GM23338 (cell line): ENCODE data around the gene NCKAP5. TPM values are rescaled to one million over a fixed set of nuclear protein-coding genes. Genes with fewer than 3 reads are reported as not detected.

Experiments used
- ATAC-seq: fragments of 200-7000 bp; cut with Tn5 transposase; 3 replicates; pipeline ENCODE4 v1.9.1; 2020
- DNase-seq: peaks from one replicate; pipeline ENCODE4 v3.0.0-alpha.2; 2015; ENCODE audit warnings: low spot score
- H2AFZ ChIP-seq: fragments of 200-600 bp; sonication (generic); 2 replicates; pipeline ENCODE4 v1.8.0; 2016; ENCODE audit warnings: antibody characterized with exemption, mild to moderate bottlenecking, moderate library complexity
- H3F3A ChIP-seq: fragments of 200-600 bp; sonication (generic); replicated peaks from 2 replicates; pipeline ENCODE4 v1.8.0; 2017; ENCODE audit warnings: antibody characterized with exemption, mixed run types, low read depth
- H3K27ac ChIP-seq: fragments of 200-600 bp; sonication (generic); 2 replicates; pipeline ENCODE4 v1.6.1; 2016; ENCODE audit warnings: low read depth
- H3K27me3 ChIP-seq: fragments of 200-600 bp; sonication (generic); 2 replicates; pipeline ENCODE4 v1.8.0; 2016; ENCODE audit warnings: mild to moderate bottlenecking, mixed run types, moderate library complexity; ENCODE audit not compliant: insufficient read depth
- H3K36me3 ChIP-seq: fragments of 200-600 bp; sonication (generic); 2 replicates; pipeline ENCODE4 v1.8.0; 2016; ENCODE audit warnings: mild to moderate bottlenecking; ENCODE audit not compliant: insufficient read depth
- H3K4me1 ChIP-seq: fragments of 200-600 bp; sonication (generic); 2 replicates; pipeline ENCODE4 v1.8.0; 2016; ENCODE audit warnings: mild to moderate bottlenecking, moderate library complexity; ENCODE audit not compliant: insufficient read depth
- H3K4me2 ChIP-seq: fragments of 200-600 bp; sonication (generic); 2 replicates; pipeline ENCODE4 v1.7.1; 2017; ENCODE audit warnings: mixed run types
- H3K4me3 ChIP-seq: fragments of 200-600 bp; sonication (generic); 2 replicates; pipeline ENCODE4 v1.6.1; 2016; ENCODE audit warnings: mixed run types
- H3K79me2 ChIP-seq: fragments of 200-600 bp; sonication (generic); replicated peaks from 2 replicates; pipeline ENCODE4 v1.8.0; 2017; ENCODE audit warnings: mild to moderate bottlenecking; ENCODE audit not compliant: insufficient read depth
- H3K9me2 ChIP-seq: fragments of 200-600 bp; sonication (generic); 2 replicates; pipeline ENCODE4 v1.8.0; 2017; ENCODE audit not compliant: insufficient read depth
- H4K20me1 ChIP-seq: fragments of 200-600 bp; sonication (generic); replicated peaks from 2 replicates; pipeline ENCODE4 v1.8.0; 2017; ENCODE audit warnings: mild to moderate bottlenecking; ENCODE audit not compliant: insufficient read depth
- H3K27ac Mint-ChIP-seq: 2 replicates; pipeline ENCODE4 v1.8.0; 2020; ENCODE audit warnings: inconsistent platforms, mild to moderate bottlenecking, moderate library complexity, mixed read lengths
- H3K27me3 Mint-ChIP-seq: 3 replicates; pipeline ENCODE4 v1.8.0; 2022; ENCODE audit warnings: low read depth, mild to moderate bottlenecking, moderate library complexity, mixed read lengths, inconsistent platforms; ENCODE audit not compliant: insufficient read depth, poor library complexity
- H3K36me3 Mint-ChIP-seq: 3 replicates; pipeline ENCODE4 v1.8.0; 2021; ENCODE audit warnings: low read depth, mild to moderate bottlenecking, inconsistent platforms, moderate library complexity, mixed read lengths
- H3K4me1 Mint-ChIP-seq: 3 replicates; pipeline ENCODE4 v1.8.0; 2020; ENCODE audit warnings: mild to moderate bottlenecking, inconsistent platforms, mixed read lengths
- H3K4me3 Mint-ChIP-seq: 3 replicates; pipeline ENCODE4 v1.8.0; 2021; ENCODE audit warnings: moderate library complexity, mild to moderate bottlenecking, inconsistent platforms, mixed read lengths
- H3K9me3 Mint-ChIP-seq: 3 replicates; pipeline ENCODE4 v1.8.0; 2020; ENCODE audit warnings: moderate library complexity, mild to moderate bottlenecking, inconsistent platforms, mixed read lengths
- CREB1 ChIP-seq: fragments of 250-450 bp; sonication (Bioruptor Pico); IDR thresholded peaks from 2 replicates; pipeline ENCODE4 v1.5.0; 2020; ENCODE audit warnings: low read depth, mild to moderate bottlenecking, moderate library complexity
- CTCF ChIP-seq, 2 experiments: fragments of 200-600 bp in 1 of 2; sonication (generic) in 1 of 2; conservative IDR thresholded peaks; 2 replicates each; pipeline versions ENCODE4 v1.5.1 to v1.6.1; 2016 to 2017; ENCODE audit warnings: antibody characterized with exemption in 2 of 2, low read depth in 2 of 2, mild to moderate bottlenecking in 2 of 2, moderate library complexity in 1 of 2
- ETS1 ChIP-seq: IDR thresholded peaks from 2 replicates; pipeline ENCODE4 v1.6.1; 2016; ENCODE audit warnings: antibody characterized with exemption
- EZH2 ChIP-seq: fragments of 200-600 bp; sonication (generic); IDR thresholded peaks from one replicate; pipeline ENCODE4 v1.8.0; 2017; ENCODE audit warnings: antibody characterized with exemption, mild to moderate bottlenecking, low read depth; ENCODE audit not compliant: unreplicated experiment
- EZH2phosphoT487 ChIP-seq: fragments of 200-600 bp; sonication (generic); IDR thresholded peaks from one replicate; pipeline ENCODE4 v1.8.1; 2018; ENCODE audit warnings: antibody characterized with exemption; ENCODE audit not compliant: unreplicated experiment
- JUNB ChIP-seq: IDR thresholded peaks from one replicate; pipeline ENCODE4 v1.6.1; 2016; ENCODE audit warnings: antibody characterized with exemption; ENCODE audit not compliant: unreplicated experiment
- NANOG ChIP-seq: IDR thresholded peaks from 2 replicates; pipeline ENCODE4 v1.6.1; 2016; ENCODE audit warnings: antibody characterized with exemption, borderline replicate concordance
- POLR2AphosphoS5 ChIP-seq: IDR thresholded peaks from 2 replicates; pipeline ENCODE4 v1.6.1; 2016; ENCODE audit warnings: antibody characterized with exemption, low read depth
- ZNF114 ChIP-seq: fragments of 250-450 bp; sonication (Bioruptor Pico); IDR thresholded peaks from 2 replicates; pipeline ENCODE4 v1.5.0; 2020; ENCODE audit warnings: mild to moderate bottlenecking, moderate library complexity
- ZNF331 ChIP-seq: fragments of 250-450 bp; sonication (Bioruptor Pico); IDR thresholded peaks from 2 replicates; pipeline ENCODE4 v1.5.0; 2020; ENCODE audit warnings: low read depth, mild to moderate bottlenecking, moderate library complexity
- ZNF462 ChIP-seq: fragments of 250-450 bp; sonication (Bioruptor Pico); IDR thresholded peaks from 2 replicates; pipeline ENCODE4 v1.5.0; 2020; ENCODE audit warnings: mild to moderate bottlenecking, moderate library complexity
- polyA plus RNA-seq: library from polyadenylated mRNA; unstranded; fragments of >200 nt; fragmentation: Nextera tagmentation; extraction: Ambion mirVana; gene quantifications from 2 replicates; pipeline ENCODE4 v1.2.1, GENCODE V29; 2016
- total RNA-seq: library from RNA; depleted of rRNA; stranded (reverse); fragments of >200 nt; shearing (Covaris generic); gene quantifications from 2 replicates; pipeline ENCODE4 v1.2.3, GENCODE V29; 2014

NCKAP5 gene
- total and polyA plus RNA-seq, 2 experiments from 2014 or later, result 0.34 to 0.73 TPM

- no peak for TF ChIP-seq ETS1
- TF ChIP-seq EZH2phosphoT487, result no peak
- TF ChIP-seq CTCF (conservative IDR thresholded peaks at IDR 0.05; ENCODE audit: low read depth in 2 of 2), result no peak
Measured at GRCh38 chr2:133324150-133324561, 244.1 kb downstream of the NCKAP5 start (continued).

GRCh38 chr2:133322909-133323308 is 245.4 kb downstream of the NCKAP5 start:
- DNase-seq (no peak), ATAC-seq (no peak)
- H3K4me1 ChIP-seq, result no peaks in the 10 kb centered on the region
- H3K27ac ChIP-seq, result no peak overlapping the region
- no peak overlapping the region for H2AFZ ChIP-seq
- Mint-ChIP-seq H3K27ac (no peak overlapping the region), H3K9me3 (no peaks in the 10 kb centered on the region), H3K36me3 (no peaks in the 10 kb centered on the region), H3K4me3 (no peak overlapping the region), H3K4me1 (peaks cover 23% of the 10 kb centered on the region), H3K27me3 (peaks cover 3% of the 10 kb centered on the region)
- no peak overlapping the region for H3K4me2 ChIP-seq
- no peak overlapping the region for H3K4me3 ChIP-seq
- no peaks in the 10 kb centered on the region for H3K79me2 ChIP-seq
- TF ChIP-seq ZNF114 (CRISPR knock-in tag), result no peak
- TF ChIP-seq CREB1, result no peak
- TF ChIP-seq CTCF (conservative IDR thresholded peaks at IDR 0.05; ENCODE audit: low read depth in 2 of 2), result no peak
- no peak for TF ChIP-seq NANOG
- no peak for TF ChIP-seq ETS1
- no peak for TF ChIP-seq POLR2AphosphoS5
- TF ChIP-seq ZNF462 (CRISPR knock-in tag), result no peak
- TF ChIP-seq EZH2, result no peak
- TF ChIP-seq ZNF331 (CRISPR knock-in tag), result no peak
- no peak for TF ChIP-seq JUNB
- H4K20me1 ChIP-seq, result no peaks in the 10 kb centered on the region
- H3K36me3 ChIP-seq, result no peaks in the 10 kb centered on the region
- no peaks in the 10 kb centered on the region for H3K27me3 ChIP-seq
- H3K9me2 ChIP-seq, result no peaks in the 10 kb centered on the region
- no peaks in the 10 kb centered on the region for H3F3A ChIP-seq
